Duodenal mucosa (tissue), 2 donors: ENCODE data around the gene AHRR.

Source experiments
- H3K27ac ChIP-seq: one replicate; pipeline ENCODE4 v1.7.0; 2013; ENCODE audit warnings: low read depth, low read length
- H3K27me3 ChIP-seq, 2 donors: one replicate each; pipeline ENCODE4 v1.7.0; 2013; ENCODE audit warnings: low read length in 2 of 2, control low read depth in 1 of 2; ENCODE audit not compliant: insufficient read depth in 2 of 2, control insufficient read depth in 1 of 2
- H3K36me3 ChIP-seq, 2 donors: one replicate each; pipeline ENCODE4 v1.7.0; 2013; ENCODE audit warnings: low read length in 2 of 2, control low read depth in 1 of 2; ENCODE audit not compliant: insufficient read depth in 2 of 2, control insufficient read depth in 1 of 2
- H3K4me1 ChIP-seq, 2 donors: one replicate each; pipeline ENCODE4 v1.7.0; 2013; ENCODE audit warnings: low read length in 2 of 2, control low read depth in 1 of 2; ENCODE audit not compliant: insufficient read depth in 2 of 2, control insufficient read depth in 1 of 2
- H3K4me3 ChIP-seq, 2 donors: one replicate each; pipeline ENCODE4 v1.7.0; 2013; ENCODE audit warnings: low read length in 2 of 2, low read depth in 1 of 2
- H3K9ac ChIP-seq, 2 donors: one replicate each; pipeline ENCODE4 v1.7.0; 2013; ENCODE audit warnings: low read length in 2 of 2, low read depth in 1 of 2
- H3K9me3 ChIP-seq, 2 donors: one replicate each; pipeline ENCODE4 v1.7.0; 2013; ENCODE audit warnings: low read length in 2 of 2, control low read depth in 1 of 2; ENCODE audit not compliant: control insufficient read depth in 1 of 2

The AHRR gene

GRCh38 chr5:435156-435790 lies 113.8 kb downstream of the AHRR start:
- Histone ChIP-seq H3K27me3 (no peaks in the 10 kb centered on the region), H3K27ac (no peak overlapping the region), H3K9me3 (no peaks in the 10 kb centered on the region), H3K36me3 (no peaks in the 10 kb centered on the region), H3K9ac (no peak overlapping the region), H3K4me1 (peaks cover 11 to 15% of the 10 kb centered on the region in 2 donors), H3K4me3 (no peak overlapping the region)

- H3K4me3 ChIP-seq = no peak overlapping the region
- no peak overlapping the region for H3K27ac ChIP-seq
- no peaks in the 10 kb centered on the region for H3K9me3 ChIP-seq
- no peaks in the 10 kb centered on the region for H3K27me3 ChIP-seq
- peaks cover 3 to 7% of the 10 kb centered on the region in 2 donors for H3K4me1 ChIP-seq
- no peaks in the 10 kb centered on the region for H3K36me3 ChIP-seq
- no peak overlapping the region for H3K9ac ChIP-seq
Observed at GRCh38 chr5:435961-436640, 114.6 kb downstream of the AHRR start.

GRCh38 chr5:436641-436975 lies 115.1 kb downstream of the AHRR start:
- H3K27ac ChIP-seq = no peak overlapping the region
- no peak overlapping the region for H3K4me3 ChIP-seq
- no peaks in the 10 kb centered on the region for H3K9me3 ChIP-seq
- no peak overlapping the region for H3K9ac ChIP-seq
- H3K27me3 ChIP-seq = no peaks in the 10 kb centered on the region
- H3K36me3 ChIP-seq = no peaks in the 10 kb centered on the region
- peaks cover 0 to 2% of the 10 kb centered on the region in 2 donors for H3K4me1 ChIP-seq

GRCh38 chr5:437281-437771 lies 115.8 kb downstream of the AHRR start:
- no peaks in the 10 kb centered on the region for H3K36me3 ChIP-seq
- H3K27ac ChIP-seq = no peak overlapping the region
- no peak overlapping the region for H3K4me3 ChIP-seq
- H3K9me3 ChIP-seq = no peaks in the 10 kb centered on the region
- H3K4me1 ChIP-seq = peaks cover 4 to 6% of the 10 kb centered on the region in 2 donors
- no peaks in the 10 kb centered on the region for H3K27me3 ChIP-seq
- no peak overlapping the region for H3K9ac ChIP-seq

GRCh38 chr5:438481-438981 lies 117.0 kb downstream of the AHRR start:
- H3K27me3 ChIP-seq = no peaks in the 10 kb centered on the region
- no peak overlapping the region for H3K9ac ChIP-seq
- H3K4me1 ChIP-seq = peaks cover 8 to 11% of the 10 kb centered on the region in 2 donors
- no peak overlapping the region for H3K27ac ChIP-seq
- peaks cover 0 to 3% of the 10 kb centered on the region in 2 donors for H3K36me3 ChIP-seq
- H3K4me3 ChIP-seq = no peak overlapping the region
- H3K9me3 ChIP-seq = no peaks in the 10 kb centered on the region

GRCh38 chr5:439181-439580 lies 117.7 kb downstream of the AHRR start:
- H3K9ac ChIP-seq = no peak overlapping the region
- peaks cover 13 to 18% of the 10 kb centered on the region in 2 donors for H3K4me1 ChIP-seq
- H3K4me3 ChIP-seq = no peak overlapping the region
- H3K27me3 ChIP-seq = no peaks in the 10 kb centered on the region
- no peak overlapping the region for H3K27ac ChIP-seq
- peaks cover 0 to 3% of the 10 kb centered on the region in 2 donors for H3K36me3 ChIP-seq
- no peaks in the 10 kb centered on the region for H3K9me3 ChIP-seq

GRCh38 chr5:439636-440035 lies 118.1 kb downstream of the AHRR start:
- Histone ChIP-seq H3K4me3 (no peak overlapping the region), H3K9me3 (no peaks in the 10 kb centered on the region), H3K36me3 (peaks cover 0 to 3% of the 10 kb centered on the region in 2 donors), H3K4me1 (peaks cover 17 to 22% of the 10 kb centered on the region in 2 donors), H3K27me3 (no peaks in the 10 kb centered on the region), H3K9ac (no peak overlapping the region), H3K27ac (no peak overlapping the region)

GRCh38 chr5:440401-441201 lies 119.1 kb downstream of the AHRR start:
- Histone ChIP-seq H3K4me3 (no peak overlapping the region), H3K9me3 (no peaks in the 10 kb centered on the region), H3K9ac (no peak overlapping the region), H3K27ac (no peak overlapping the region), H3K36me3 (peaks cover 0 to 3% of the 10 kb centered on the region in 2 donors), H3K27me3 (no peaks in the 10 kb centered on the region), H3K4me1 (peaks cover 20 to 23% of the 10 kb centered on the region in 2 donors)

GRCh38 chr5:441996-442334 lies 120.5 kb downstream of the AHRR start:
- Histone ChIP-seq H3K4me3 (peak overlapping the region; percentile 99 to 100), H3K27ac (no peak overlapping the region), H3K9me3 (no peaks in the 10 kb centered on the region), H3K9ac (peak overlapping the region in 1 of 2 donors; percentile 82), H3K36me3 (peaks cover 7 to 9% of the 10 kb centered on the region in 2 donors), H3K27me3 (no peaks in the 10 kb centered on the region), H3K4me1 (peaks cover 20 to 23% of the 10 kb centered on the region in 2 donors)
